HG02884 (cell line): ENCODE measurements around the gene REN.

Experiments used
- ATAC-seq: cut with Tn5 transposase; IDR thresholded peaks from one replicate; pipeline ENCODE4 v1.9.1; 2021; ENCODE audit warnings: mild to moderate bottlenecking, moderate library complexity; ENCODE audit not compliant: unreplicated experiment

REN gene

GRCh38 chr1:204154568-204155255 is 11.4 kb downstream of the REN start:
- ATAC-seq, result no peak

DNA sequence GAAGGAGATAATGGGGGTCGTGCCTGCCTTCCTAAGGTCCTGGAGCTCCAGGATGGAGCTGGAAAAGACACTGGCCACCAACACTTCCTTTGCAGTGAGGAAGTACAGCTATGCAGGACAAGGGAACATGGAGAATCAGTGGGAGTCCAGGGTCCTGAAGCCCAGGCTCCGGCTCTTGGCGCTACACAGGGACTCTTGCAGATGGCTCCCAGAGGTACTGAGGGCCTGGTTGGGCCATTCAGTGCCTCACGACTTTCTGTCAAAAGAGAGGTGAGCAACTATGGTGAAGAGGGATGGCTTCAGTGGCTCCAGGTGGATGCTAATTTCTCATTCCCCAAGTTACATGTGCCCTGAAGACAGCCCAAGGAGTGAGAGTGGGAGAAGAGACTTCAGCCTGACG is 12.5 kb downstream of the REN start:
- no peak for ATAC-seq

- ATAC-seq, result no peak
These were observed 13.7 kb downstream of the REN start for GRCh38 chr1:204152310-204153044.

- ATAC-seq, result no peak
These were observed 14.4 kb downstream of the REN start, which contains the start of gene ETNK2 for GRCh38 chr1:204151552-204152309. ETNK2 (minus strand) TSS chr1:204152044; CDS start chr1:204151852, 192 bp downstream.

- no peak for ATAC-seq
These were observed 15.2 kb downstream of the REN start for GRCh38 chr1:204150702-204151551.

- no peak for ATAC-seq
These were observed 16.2 kb downstream of the REN start for GRCh38 chr1:204149635-204150565.

GRCh38 chr1:204149107-204149506 is 17.0 kb downstream of the REN start:
- no peak for ATAC-seq

DNA sequence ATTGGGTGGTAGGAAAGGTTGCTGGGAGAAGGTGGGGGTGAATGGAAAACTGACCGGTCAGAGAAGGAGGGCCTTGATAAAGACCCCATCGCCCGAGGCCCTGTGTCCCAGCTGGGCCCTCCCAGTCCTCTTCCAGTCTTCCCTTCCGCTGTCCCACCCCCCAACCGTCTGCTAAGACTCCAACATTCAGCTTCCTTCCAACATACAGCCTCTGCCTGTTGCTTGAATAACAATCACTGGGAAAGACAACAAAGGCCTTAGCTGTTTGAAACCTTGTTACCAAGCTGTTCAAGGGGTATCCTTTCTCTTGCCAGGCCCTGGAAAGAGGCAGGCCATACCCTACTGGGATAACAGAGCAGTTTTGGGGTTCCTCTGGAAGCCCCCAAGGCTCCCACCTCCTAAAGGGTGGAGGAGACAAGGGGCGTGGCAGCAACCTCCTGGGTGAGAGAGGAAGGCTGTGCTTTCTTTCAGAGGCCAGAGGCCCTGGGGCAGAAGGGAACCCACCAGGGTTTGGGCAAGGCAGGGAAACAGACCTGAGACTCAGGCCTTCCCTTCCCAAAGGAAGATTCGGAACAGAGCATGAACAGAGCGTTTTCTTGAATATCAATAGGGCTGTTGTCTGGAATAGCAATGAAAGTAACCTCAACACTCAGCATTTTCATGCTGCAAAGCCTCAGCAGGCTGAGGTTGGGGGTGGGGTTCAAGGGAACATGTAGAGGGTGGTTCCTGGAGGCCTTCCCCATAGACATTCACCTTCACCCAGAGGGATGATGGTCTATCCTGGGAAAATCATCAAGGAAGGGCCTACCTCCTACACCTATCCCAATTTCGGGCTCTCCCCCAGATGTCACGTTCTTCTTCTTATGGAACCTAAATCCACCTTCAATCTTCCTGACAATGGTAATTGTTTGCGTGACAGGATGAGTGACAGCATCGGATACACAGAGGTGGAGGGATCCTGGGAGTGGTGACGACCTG is 18.4 kb downstream of the REN start:
- no peak for ATAC-seq

GRCh38 chr1:204146965-204147364 is 19.2 kb downstream of the REN start:
- ATAC-seq, result no peak

- ATAC-seq, result no peak
These were observed 19.8 kb downstream of the REN start for GRCh38 chr1:204146309-204146708.

GRCh38 chr1:204145033-204145504 is 21.1 kb downstream of the REN start:
- ATAC-seq, result no peak

DNA sequence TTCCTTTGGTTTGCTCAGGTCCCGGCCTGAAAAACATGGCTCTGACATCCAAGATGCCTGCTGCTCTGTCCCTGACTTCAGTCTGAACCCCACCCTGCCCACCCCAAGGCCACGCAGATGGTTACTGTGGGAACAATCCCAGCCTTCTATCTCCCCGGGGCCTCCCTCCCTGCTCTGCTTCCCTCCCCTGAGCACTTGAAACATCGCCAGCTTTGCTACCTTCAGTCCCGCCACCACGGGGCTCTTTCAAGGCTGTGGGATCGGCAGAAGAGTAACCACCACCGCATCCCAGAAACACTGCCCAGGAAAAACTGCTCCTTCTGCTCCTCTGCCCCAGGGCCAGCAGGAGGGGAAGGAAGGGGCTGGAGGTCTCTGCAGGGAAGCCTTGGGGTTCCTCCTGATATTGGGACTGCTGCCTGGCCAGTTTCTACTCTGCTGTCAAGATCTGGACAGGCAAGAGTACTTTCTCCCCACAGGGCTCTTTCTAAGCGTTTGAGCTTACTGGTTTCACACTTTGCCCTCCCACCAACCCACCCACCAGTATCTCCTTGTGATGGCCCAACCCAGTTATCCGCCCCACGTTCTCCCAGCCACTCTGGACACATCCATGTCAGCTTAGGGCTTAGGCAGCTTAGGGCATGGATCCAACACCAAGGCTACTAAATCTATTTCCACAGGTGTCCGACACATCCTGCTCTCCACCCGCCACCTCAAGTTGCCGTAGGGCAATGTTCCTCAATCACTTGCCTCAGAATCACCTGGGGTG is 22.7 kb downstream of the REN start:
- no peak for ATAC-seq

DNA sequence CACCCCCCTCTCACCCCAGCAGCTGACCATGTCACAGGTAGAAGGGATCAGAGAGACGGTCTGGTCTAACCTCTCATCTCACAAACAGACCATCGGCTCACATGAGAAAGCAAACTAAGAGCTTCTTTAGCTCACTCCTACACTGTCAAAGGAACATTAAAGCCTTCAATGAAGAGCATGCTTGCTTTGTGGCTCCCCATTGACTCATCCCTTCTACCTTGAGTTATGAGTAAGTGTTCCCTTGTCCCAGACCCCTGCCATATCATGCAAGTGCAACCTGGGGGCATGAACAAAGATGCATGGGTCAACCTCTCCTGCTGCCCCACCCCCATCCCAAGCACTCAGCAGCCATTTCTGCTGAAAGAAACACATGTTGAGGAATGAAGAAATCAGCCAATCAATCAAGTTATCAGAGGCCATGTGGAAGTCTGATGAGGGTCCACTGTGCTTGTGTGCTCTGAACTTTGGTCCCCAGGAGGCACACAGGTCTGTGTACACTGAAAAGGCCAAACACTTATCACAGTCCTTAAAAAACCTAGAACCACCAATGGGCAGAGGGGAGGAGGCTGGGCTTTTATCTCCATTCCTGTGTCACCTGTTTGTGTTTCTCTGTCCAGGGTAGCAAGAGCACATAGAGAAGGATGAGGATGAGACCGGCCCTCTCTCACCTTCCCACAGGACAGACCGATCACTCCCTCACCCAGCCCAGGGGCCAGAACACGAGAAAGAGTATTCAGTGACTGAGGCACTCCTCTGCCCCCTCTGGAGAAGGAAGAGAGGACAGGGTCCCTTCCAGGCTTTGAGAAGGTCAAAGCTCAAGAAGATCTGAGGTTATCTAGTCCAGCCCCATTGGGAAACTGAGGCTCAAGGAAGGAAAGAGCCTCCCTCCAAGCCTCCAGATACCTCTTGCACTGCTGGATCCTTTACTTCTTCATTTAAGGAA is 23.8 kb downstream of the REN start:
- ATAC-seq, result no peak

DNA sequence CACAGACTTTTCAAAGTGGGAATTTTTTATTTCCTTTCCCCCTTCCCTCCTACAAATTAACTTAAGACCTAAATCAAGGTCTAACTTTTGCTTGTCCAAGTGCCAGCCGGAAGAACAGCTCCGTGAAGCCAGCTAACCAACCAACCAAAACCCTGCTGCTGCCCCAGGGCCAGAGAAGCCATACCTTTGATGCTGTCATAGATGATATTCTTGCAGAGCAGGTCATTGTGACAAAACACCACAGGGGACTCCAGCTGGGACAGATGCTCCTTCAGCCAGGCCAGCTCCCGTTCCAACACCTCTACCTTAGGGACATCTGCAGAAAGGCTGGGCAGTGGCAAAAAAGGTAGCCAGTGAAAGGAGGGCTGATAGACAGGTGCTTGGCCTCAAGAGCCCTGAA is 25.0 kb downstream of the REN start:
- no peak for ATAC-seq

- ATAC-seq, result no peak
These were observed 26.2 kb downstream of the REN start for GRCh38 chr1:204139952-204140351.

GRCh38 chr1:204139088-204139487 is 27.0 kb downstream of the REN start:
- ATAC-seq, result no peak

GRCh38 chr1:204136814-204137213 is 29.3 kb downstream of the REN start:
- ATAC-seq, result no peak
